ENCODE data around the gene SCAP.

DNA sequence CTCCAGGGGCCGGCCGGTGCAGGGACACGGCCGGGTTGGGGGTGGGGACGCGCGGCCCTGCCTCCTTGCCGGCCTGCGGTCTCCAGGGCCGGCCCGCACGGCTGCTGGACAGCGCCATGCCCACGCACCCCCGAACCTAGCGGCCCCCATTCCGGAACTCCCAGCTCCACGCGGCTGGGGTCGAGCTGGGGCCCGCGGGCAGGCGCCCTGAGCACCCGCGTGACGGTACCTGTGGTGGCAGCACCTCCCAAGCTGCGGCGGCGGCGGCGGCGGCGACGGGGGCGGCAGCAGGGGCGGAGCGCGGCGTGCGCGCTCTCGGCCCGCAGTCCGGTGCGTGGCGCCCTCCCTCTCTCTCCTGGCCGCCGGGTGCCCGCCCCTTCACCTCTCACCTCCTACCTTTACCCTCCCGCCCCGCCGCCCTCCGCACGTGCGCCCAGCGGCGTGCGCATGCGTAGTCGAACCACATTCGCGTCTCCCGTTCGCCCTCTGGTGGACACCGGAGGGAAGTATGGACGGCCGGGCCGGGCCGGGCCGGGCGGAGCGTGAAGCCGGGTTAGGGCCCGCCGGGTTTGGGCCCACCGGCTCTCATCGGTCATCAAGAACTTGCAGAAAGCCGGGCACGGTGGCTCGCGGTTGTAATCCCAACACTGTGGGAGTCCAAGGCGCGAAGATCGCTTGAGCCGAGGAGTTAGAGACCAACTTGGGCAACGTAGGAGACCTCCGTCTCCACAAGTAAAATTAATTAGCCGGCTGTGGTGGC lies at the start of gene SCAP:
- no peak for TF ChIP-seq GATA2 (IDR thresholded peaks at IDR 0.05; ENCODE audit: low read depth, low read length)
- no peak for TF ChIP-seq GATA3 (IDR thresholded peaks at IDR 0.05; ENCODE audit: low read depth, low read length)

Measured in SH-SY5Y (cell line).